HUES64 (cell line): Measurements from ENCODE around the gene SLC25A21.

Experiments used
- H3K27ac ChIP-seq: 2 replicates; pipeline ENCODE4 v1.7.0; 2013; ENCODE audit warnings: low read depth, low read length, inconsistent platforms
- H3K27me3 ChIP-seq: 2 replicates; pipeline ENCODE4 v1.6.1; 2013; ENCODE audit warnings: mild to moderate bottlenecking, low read length; ENCODE audit not compliant: insufficient read depth
- H3K36me3 ChIP-seq: 2 replicates; pipeline ENCODE4 v1.6.1; 2013; ENCODE audit warnings: mild to moderate bottlenecking, low read length; ENCODE audit not compliant: insufficient read depth
- H3K4me1 ChIP-seq: 2 replicates; pipeline ENCODE4 v1.6.1; 2013; ENCODE audit warnings: mild to moderate bottlenecking, low read length, moderate library complexity; ENCODE audit not compliant: insufficient read depth
- H3K4me3 ChIP-seq: 2 replicates; pipeline ENCODE4 v1.5.1; 2013; ENCODE audit warnings: mild to moderate bottlenecking, low read length, moderate library complexity
- H3K9ac ChIP-seq: 2 replicates; pipeline ENCODE4 v1.6.1; 2013; ENCODE audit warnings: mild to moderate bottlenecking, low read depth, low read length
- H3K9me3 ChIP-seq: 2 replicates; pipeline ENCODE4 v1.6.1; 2013; ENCODE audit warnings: low read depth, low read length; ENCODE audit not compliant: insufficient read depth
- WGBS: fragments of 150-250, 120-280 bp; methylation state at CpG from one replicate; pipeline ENCODE4 v1.1.7; 2013; ENCODE audit warnings: missing lambda C conversion rate; 5-methylcytosine and 5-hydroxymethylcytosine counted together

Gene SLC25A21

DNA sequence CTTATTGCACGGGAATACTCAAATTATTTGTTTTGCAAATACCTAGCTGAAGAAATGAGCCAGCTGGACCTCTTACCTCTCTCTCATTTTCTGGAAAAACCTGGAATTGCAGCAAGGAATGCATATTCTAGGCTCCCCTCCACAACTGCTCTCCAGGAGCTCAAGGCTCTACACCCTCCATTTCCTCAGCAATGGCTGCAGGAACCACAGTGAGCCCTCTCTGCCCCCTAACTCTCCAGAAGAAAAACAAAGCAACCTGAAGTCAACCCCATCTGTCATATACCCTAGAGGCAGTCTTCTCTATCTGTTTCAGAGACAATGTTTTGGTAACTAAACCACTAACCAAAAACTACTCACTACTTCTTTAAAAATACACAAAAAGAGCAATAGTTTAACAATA, 221.6 kb downstream of the SLC25A21 start:
- no peak overlapping the region for H3K4me3 ChIP-seq
- no peak overlapping the region for H3K27ac ChIP-seq
- H3K9ac ChIP-seq, result no peak overlapping the region
- H3K4me1 ChIP-seq, result peaks cover 14% of the 10 kb centered on the region
- 88% methylated on average over 1 of the region's 1 CpG for WGBS
- no peaks in the 10 kb centered on the region for H3K27me3 ChIP-seq
- no peaks in the 10 kb centered on the region for H3K36me3 ChIP-seq
- no peaks in the 10 kb centered on the region for H3K9me3 ChIP-seq

DNA sequence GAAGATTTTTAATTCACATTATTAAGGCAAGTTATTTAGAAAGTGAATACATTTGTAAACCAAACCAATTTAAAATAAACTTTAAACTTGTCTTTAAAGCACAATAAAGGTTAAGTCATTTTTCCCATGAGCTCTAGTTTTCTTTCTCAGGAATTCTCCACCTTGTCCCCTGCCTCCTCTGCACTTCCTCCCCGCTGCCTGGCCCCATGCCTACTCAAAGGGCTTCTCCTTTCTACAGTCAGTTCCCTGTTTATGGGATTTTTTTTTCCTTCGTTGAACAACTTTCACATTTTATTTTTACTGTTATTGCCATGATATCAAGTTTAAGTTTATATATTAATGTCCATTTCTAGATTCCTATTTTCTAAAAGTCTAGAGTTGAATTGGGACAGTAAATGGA, 223.0 kb downstream of the SLC25A21 start:
- Histone ChIP-seq H3K27ac (no peak overlapping the region), H3K9ac (no peak overlapping the region), H3K9me3 (no peaks in the 10 kb centered on the region), H3K27me3 (no peaks in the 10 kb centered on the region), H3K4me1 (peaks cover 14% of the 10 kb centered on the region), H3K36me3 (no peaks in the 10 kb centered on the region), H3K4me3 (no peak overlapping the region)
- WGBS, result 95% methylated on average over 1 of the region's 2 CpGs

DNA sequence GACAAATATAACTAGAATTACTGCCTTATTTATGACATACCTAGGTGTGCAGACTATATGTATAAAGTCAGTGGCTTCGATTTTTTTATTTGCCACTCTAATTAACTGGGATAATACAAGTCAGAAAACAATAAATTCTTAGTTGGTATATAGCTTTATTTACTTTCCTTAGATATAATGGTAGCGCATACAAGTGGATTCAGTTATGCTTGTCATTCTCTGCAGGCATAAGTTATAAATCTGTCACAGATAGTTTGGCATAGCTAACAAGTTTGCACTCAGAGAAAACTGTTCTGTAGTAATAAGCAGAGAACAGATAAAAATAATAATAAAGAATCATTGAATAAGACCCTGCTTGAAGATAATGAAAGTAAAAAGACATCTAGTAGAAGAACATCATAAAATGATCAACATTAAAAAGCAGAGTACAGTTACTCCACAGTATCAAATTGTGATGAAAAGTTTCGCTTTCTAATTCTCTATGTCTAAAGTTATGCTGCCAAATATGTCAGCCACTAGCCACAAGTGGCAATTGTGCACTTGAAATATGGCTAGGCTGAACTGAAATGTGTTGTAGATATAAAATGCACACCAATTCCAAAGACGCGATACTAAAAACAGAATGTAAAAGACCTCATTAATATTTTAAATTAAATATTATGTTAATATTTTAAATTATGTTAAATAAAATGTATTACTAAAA, 224.1 kb downstream of the SLC25A21 start:
- no peak overlapping the region for H3K9ac ChIP-seq
- no peaks in the 10 kb centered on the region for H3K9me3 ChIP-seq
- H3K27me3 ChIP-seq, result no peaks in the 10 kb centered on the region
- no peak overlapping the region for H3K4me3 ChIP-seq
- no peak overlapping the region for H3K27ac ChIP-seq
- peaks cover 10% of the 10 kb centered on the region for H3K4me1 ChIP-seq
- H3K36me3 ChIP-seq, result no peaks in the 10 kb centered on the region
- 91% methylated on average over 2 of the region's 5 CpGs for WGBS

DNA sequence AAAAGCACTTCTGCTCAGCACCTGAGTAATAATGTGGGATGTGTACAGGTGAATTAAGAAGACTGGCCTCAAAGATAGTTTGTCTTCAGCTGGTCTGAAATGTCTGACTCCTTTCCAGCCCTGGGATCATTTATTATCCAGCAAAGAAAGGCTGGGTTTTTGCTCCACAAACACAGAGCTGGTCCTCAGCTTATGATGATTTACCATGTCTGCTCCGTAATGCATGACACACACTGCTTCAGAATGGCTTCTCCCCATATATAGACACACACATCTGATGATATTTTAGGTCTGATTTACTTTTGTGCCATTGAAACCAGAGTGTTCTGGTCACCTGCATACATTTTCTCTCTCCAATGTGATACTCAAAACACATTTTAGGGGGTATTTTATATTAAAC, 225.0 kb downstream of the SLC25A21 start:
- Histone ChIP-seq H3K36me3 (no peaks in the 10 kb centered on the region), H3K9ac (no peak overlapping the region), H3K4me1 (peaks cover 10% of the 10 kb centered on the region), H3K9me3 (no peaks in the 10 kb centered on the region), H3K4me3 (no peak overlapping the region), H3K27me3 (no peaks in the 10 kb centered on the region), H3K27ac (no peak overlapping the region)
- WGBS, result 93% methylated on average over 1 of the region's 1 CpG

DNA sequence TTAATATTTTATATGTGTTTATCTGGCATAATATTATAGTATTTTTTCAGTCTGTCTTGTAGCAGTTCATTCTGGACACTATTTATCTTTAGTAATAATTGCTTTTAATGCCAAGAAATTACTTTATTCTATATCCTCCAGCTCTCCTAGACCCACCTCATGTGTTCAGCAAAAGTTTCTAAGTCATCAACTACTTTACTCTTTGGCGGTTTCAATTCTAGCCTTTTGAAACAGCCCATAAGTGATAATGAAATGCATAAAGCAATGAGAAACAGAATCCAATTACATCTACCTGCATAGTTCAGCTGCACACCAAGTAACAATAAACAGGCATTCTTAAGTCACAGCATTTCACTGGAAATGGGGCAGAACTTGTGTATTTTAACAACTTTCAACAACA, 225.5 kb downstream of the SLC25A21 start:
- Histone ChIP-seq H3K27me3 (no peaks in the 10 kb centered on the region), H3K9ac (no peak overlapping the region)

DNA sequence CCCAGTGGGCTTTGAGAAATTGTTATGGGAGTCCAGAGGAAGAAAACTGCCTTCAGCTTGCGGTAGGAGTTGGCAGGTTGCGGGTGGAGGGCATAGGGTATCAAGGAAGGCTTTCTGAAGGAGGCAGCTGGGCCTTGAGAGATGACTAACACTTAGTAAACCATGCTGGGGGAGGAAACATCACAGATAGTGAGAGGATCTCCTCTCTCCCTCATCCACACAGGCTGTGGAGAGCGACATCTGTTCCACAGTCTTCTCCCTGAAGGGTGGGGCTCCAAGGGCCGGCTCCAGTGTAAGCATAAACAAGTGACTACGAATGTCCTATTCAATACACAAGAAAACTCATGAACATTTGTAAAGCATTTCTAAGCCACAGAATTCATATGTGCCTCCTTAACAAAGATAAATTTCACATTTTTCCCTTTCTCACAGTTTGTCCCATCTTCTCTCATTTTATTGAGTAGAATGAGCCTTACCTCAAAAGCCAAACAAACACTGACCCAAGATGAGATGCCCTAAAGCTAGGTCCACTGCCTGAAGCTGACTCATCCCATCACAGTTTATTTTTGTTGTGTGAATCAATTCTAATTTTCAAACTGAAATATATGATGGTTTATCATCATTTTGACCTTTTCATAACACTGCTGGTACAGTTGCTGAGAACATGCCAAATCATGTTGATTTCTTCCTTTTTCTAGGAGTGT, 227.9 kb downstream of the SLC25A21 start:
- Histone ChIP-seq H3K9me3 (no peaks in the 10 kb centered on the region), H3K27me3 (no peaks in the 10 kb centered on the region), H3K27ac (no peak overlapping the region), H3K4me1 (no peaks in the 10 kb centered on the region), H3K4me3 (no peak overlapping the region), H3K9ac (no peak overlapping the region), H3K36me3 (no peaks in the 10 kb centered on the region)
- 90% methylated on average over 5 of the region's 5 CpGs for WGBS

More for the DNA sequence above, 225.5 kb downstream of the SLC25A21 start:
- WGBS, result 89% methylated on average over 1 of the region's 1 CpG
- peaks cover 10% of the 10 kb centered on the region for H3K4me1 ChIP-seq
- H3K4me3 ChIP-seq, result no peak overlapping the region
- no peak overlapping the region for H3K27ac ChIP-seq
- no peaks in the 10 kb centered on the region for H3K36me3 ChIP-seq
- H3K9me3 ChIP-seq, result no peaks in the 10 kb centered on the region

DNA sequence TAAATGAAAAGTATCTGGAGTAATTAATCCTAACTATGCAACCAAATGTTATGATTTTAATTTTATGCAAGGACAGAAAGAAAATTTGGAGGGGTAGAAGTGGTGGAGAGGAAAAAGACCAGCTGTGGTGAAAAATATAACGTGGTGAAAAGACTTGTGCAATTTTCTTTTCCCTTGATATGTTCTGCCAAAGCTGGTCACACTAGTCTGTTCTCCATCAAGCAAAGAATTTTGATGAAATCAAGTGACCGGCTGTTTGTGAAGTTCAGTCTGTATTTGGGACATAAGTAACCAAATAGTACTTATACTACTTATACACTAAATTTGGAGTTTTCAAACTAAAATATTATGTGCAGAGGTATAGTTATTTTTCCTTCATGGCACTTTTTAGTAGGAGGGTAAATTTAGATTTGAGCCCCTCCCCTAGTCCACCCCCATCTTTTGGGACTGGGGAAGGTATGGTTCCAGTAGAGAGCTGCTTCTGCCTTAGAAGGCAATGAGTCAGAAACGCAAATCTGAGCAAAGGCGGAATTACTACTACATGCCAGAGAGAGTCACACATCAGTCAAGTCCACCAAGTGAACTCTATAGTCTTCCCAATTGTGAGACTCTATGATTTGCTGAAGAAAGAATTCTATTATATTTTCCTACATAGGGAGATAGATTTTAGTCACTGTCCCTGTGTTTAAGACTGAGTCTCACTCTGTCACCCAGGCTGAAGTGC, 229.7 kb downstream of the SLC25A21 start:
- no peaks in the 10 kb centered on the region for H3K4me1 ChIP-seq
- H3K4me3 ChIP-seq, result no peak overlapping the region
- 91% methylated on average over 3 of the region's 4 CpGs for WGBS
- H3K9me3 ChIP-seq, result no peaks in the 10 kb centered on the region
- no peak overlapping the region for H3K27ac ChIP-seq
- no peaks in the 10 kb centered on the region for H3K27me3 ChIP-seq
- no peak overlapping the region for H3K9ac ChIP-seq
- H3K36me3 ChIP-seq, result no peaks in the 10 kb centered on the region

DNA sequence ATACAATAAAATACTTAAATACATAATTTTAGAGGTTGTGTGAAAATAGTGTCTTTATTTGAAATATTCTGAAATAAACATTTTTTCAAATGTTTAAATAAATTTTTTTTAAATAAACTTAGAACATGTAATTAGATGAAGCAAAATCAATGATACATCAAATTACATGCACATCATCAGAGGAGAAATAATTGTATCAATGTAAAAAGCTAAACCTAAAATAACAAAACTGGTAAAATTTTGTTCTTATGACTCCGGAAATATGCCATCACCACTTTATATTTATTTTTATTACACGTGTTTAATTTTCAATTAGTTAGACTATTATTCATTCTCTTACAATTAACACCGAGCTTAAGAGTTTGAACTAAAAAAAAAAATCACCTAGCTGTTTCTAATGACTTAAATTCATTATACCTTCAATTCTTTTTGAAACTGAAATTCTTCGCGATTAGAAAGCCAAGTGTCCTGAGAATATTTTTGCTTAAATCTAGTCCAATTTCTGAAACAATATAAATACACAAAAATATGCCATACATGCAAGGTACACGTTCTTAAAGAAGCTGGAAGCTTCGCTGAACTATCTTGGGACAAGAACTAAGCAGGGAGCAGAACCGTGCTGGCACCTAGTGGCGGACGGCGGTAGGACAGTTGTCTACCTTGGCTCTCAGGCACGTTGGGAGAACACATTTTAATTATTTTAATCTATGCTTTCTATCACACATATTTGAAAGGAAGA, 230.5 kb downstream of the SLC25A21 start:
- Histone ChIP-seq H3K9me3 (no peaks in the 10 kb centered on the region), H3K4me1 (no peaks in the 10 kb centered on the region), H3K36me3 (no peaks in the 10 kb centered on the region), H3K9ac (no peak overlapping the region), H3K27ac (no peak overlapping the region), H3K27me3 (no peaks in the 10 kb centered on the region), H3K4me3 (no peak overlapping the region)
- WGBS, result 13% methylated on average over 9 of the region's 12 CpGs

DNA sequence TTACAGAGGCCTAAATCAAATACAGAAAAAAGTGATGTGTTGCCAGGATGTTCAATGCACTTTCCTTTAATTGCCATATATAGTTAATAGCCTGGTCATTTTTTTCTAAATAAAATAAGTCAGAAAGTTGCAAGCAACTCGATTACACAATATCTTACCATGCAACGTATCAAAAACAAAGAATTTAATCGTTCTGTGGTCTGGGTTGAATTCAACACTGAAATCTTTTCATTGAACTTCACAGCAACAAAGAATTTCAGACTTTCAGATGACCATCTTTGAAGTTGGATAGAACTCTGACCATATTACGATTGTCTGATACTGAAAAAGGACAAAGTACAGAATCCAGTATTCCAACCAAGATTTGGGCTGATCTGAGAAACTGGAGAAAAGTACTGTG, 231.9 kb downstream of the SLC25A21 start:
- Histone ChIP-seq H3K27me3 (no peaks in the 10 kb centered on the region), H3K9ac (no peak overlapping the region), H3K9me3 (no peaks in the 10 kb centered on the region), H3K4me3 (no peak overlapping the region), H3K36me3 (no peaks in the 10 kb centered on the region), H3K27ac (no peak overlapping the region), H3K4me1 (no peaks in the 10 kb centered on the region)
- 91% methylated on average over 4 of the region's 4 CpGs for WGBS

DNA sequence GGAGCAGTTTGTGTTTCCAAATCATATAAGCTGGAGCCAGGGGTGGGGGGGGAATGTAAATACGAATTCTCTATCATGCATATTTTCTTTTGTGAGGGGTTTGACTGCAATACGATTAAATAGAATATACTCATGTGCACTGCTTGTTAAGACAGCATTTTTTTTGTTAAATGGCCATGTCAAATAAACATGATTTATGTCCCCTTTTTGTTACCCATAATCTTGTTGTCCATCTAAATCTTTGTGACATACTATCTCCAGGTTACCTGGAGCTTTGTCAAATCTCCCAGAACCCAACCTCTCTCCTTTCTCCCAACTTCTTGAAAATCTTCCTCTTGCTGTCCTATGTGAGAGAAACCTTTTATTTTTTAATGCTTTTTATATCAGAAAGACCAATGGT, 233.1 kb downstream of the SLC25A21 start:
- H3K27me3 ChIP-seq, result no peaks in the 10 kb centered on the region
- no peak overlapping the region for H3K9ac ChIP-seq
- no peak overlapping the region for H3K27ac ChIP-seq
- no peaks in the 10 kb centered on the region for H3K4me1 ChIP-seq
- H3K9me3 ChIP-seq, result no peaks in the 10 kb centered on the region
- H3K4me3 ChIP-seq, result no peak overlapping the region
- no peaks in the 10 kb centered on the region for H3K36me3 ChIP-seq
- WGBS, result 94% methylated on average over 2 of the region's 2 CpGs

DNA sequence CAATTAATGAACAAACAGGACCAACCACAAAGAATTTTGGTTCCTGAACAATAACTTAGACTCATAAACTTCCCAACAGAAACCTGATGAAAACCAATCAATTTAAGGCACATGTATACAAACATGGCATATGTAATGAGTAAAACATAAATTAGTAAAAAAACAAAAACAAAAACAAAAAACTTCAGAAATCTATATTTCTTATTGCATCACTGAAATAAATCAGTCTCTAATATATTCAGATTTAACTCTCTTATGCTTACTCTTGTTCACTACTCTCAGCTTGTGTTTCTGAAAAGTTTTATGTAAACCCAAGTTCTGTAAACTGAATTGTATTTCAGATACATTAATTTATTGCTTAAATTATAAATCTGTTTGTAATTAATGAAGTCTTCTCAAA, 233.7 kb downstream of the SLC25A21 start:
- Histone ChIP-seq H3K4me3 (no peak overlapping the region), H3K27me3 (no peaks in the 10 kb centered on the region), H3K36me3 (no peaks in the 10 kb centered on the region), H3K9me3 (no peaks in the 10 kb centered on the region), H3K4me1 (0 out of 2 replicates have a peak, but pooled peaks cover under 1% of the 10 kb centered on the region), H3K27ac (no peak overlapping the region), H3K9ac (no peak overlapping the region)
